D721Med (cell line): ENCODE measurements around the gene CNGA3.

Experiments used
- DNase-seq: peaks from one replicate; pipeline ENCODE4 v3.0.0; 2011; ENCODE audit warnings: low spot score; ENCODE audit not compliant: insufficient read length
- FAIRE-seq: peaks from 2 replicates; lab custom pipeline; 2011; peaks lifted over from hg19 to GRCh38; lab: Jason Lieb, UNC
- CTCF ChIP-seq: IDR thresholded peaks from 2 replicates; pipeline ENCODE4 v1.5.1; 2012; ENCODE audit warnings: mild to moderate bottlenecking, control low read depth; ENCODE audit not compliant: insufficient read depth; ENCODE audit errors: missing control alignments

Gene CNGA3

GRCh38 chr2:98378196-98378595 lies 31.9 kb downstream of the CNGA3 start:
- no peak for FAIRE-seq
- TF ChIP-seq CTCF = no peak
- no peak for DNase-seq

GRCh38 chr2:98378901-98379300 lies 32.6 kb downstream of the CNGA3 start:
- FAIRE-seq (no peak), DNase-seq (no peak)

GRCh38 chr2:98379311-98380202 lies 33.3 kb downstream of the CNGA3 start:
- no peak for DNase-seq
- no peak for FAIRE-seq
- TF ChIP-seq CTCF = no peak

More at GRCh38 chr2:98378901-98379300, 32.6 kb downstream of the CNGA3 start:
- TF ChIP-seq CTCF = no peak

GRCh38 chr2:98380203-98380535 lies 33.9 kb downstream of the CNGA3 start:
- FAIRE-seq (no peak), DNase-seq (no peak)
- no peak for TF ChIP-seq CTCF

GRCh38 chr2:98381494-98381893 lies 35.2 kb downstream of the CNGA3 start:
- no peak for TF ChIP-seq CTCF
- FAIRE-seq = no peak
- no peak for DNase-seq

GRCh38 chr2:98382086-98382485 lies 35.8 kb downstream of the CNGA3 start:
- FAIRE-seq (no peak), DNase-seq (no peak)
- no peak for TF ChIP-seq CTCF

DNA sequence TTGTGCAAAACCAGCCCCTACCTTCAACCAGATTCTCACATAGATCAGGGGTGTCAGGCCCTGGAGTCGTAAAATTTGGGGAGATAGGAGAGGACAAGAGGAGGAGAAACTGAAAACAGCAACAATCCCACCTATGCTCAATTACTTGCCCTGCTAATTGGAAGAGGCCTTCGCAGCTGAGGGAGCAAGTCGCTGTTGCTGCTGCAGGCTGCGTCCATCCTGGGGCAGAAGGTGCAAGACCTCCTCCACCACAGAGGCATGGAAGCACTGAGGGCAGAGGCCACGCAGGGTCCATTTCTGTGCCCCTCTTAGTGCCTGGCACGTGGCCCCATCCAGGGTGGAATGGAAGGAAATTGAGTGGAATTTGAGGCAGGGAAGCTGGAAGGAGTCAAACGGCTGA lies 36.5 kb downstream of the CNGA3 start:
- no peak for FAIRE-seq
- no peak for TF ChIP-seq CTCF
- no peak for DNase-seq
